Smooth muscle cell (in vitro differentiated cells): Measurements from ENCODE around the gene GLUD2. TPM values are rescaled to one million over a fixed set of nuclear protein-coding genes. Genes with fewer than 3 reads are reported as not detected.

Experiments
- DNase-seq: peaks from one replicate; lab custom pipeline; 2025; ENCODE audit not compliant: unreplicated experiment; lab: John Stamatoyannopoulos, UW
- H2AFZ ChIP-seq: fragments of 200-600 bp; sonication (generic); 2 replicates; pipeline ENCODE4 v1.6.0; 2016; ENCODE audit warnings: antibody characterized with exemption, low read depth, mild to moderate bottlenecking
- H3F3A ChIP-seq: fragments of 200-600 bp; sonication (generic); 2 replicates; pipeline ENCODE4 v1.6.0; 2017; ENCODE audit warnings: antibody characterized with exemption, low read depth
- H3K27ac ChIP-seq: fragments of 200-600 bp; sonication (generic); 2 replicates; pipeline ENCODE4 v1.5.1; 2016; ENCODE audit warnings: low read depth, mild to moderate bottlenecking
- H3K27me3 ChIP-seq: fragments of 200-600 bp; sonication (generic); 2 replicates; pipeline ENCODE4 v1.6.1; 2016; ENCODE audit warnings: low read depth, mild to moderate bottlenecking
- H3K36me3 ChIP-seq: fragments of 200-600 bp; sonication (generic); 2 replicates; pipeline ENCODE4 v1.5.1; 2016; ENCODE audit warnings: low read depth
- H3K4me1 ChIP-seq: fragments of 200-600 bp; sonication (generic); 2 replicates; pipeline ENCODE4 v1.5.1; 2016; ENCODE audit warnings: low read depth
- H3K4me2 ChIP-seq: fragments of 200-600 bp; sonication (generic); 2 replicates; pipeline ENCODE4 v1.6.0; 2016; ENCODE audit warnings: mild to moderate bottlenecking
- H3K4me3 ChIP-seq: fragments of 200-600 bp; sonication (generic); 2 replicates; pipeline ENCODE4 v1.5.1; 2016; ENCODE audit warnings: mild to moderate bottlenecking
- H3K79me2 ChIP-seq: fragments of 200-600 bp; sonication (generic); 2 replicates; pipeline ENCODE4 v1.6.0; 2016; ENCODE audit warnings: low read depth, mild to moderate bottlenecking
- H3K9ac ChIP-seq: fragments of 200-600 bp; sonication (generic); 2 replicates; pipeline ENCODE4 v1.6.0; 2016; ENCODE audit warnings: low read depth
- H3K9me3 ChIP-seq: fragments of 200-600 bp; sonication (generic); replicated peaks from 2 replicates; pipeline ENCODE4 v1.5.1; 2016; ENCODE audit warnings: low read depth
- H4K20me1 ChIP-seq: fragments of 200-600 bp; sonication (generic); 2 replicates; pipeline ENCODE4 v1.6.0; 2016; ENCODE audit warnings: low read depth
- CTCF ChIP-seq: fragments of 200-600 bp; sonication (generic); IDR thresholded peaks from 2 replicates; pipeline ENCODE4 v1.5.1; 2017; ENCODE audit warnings: borderline replicate concordance, mild to moderate bottlenecking, antibody characterized with exemption; ENCODE audit not compliant: insufficient read depth, poor library complexity, severe bottlenecking
- WGBS: methylation state at CpG from one replicate; pipeline ENCODE4 v1.1.7; 2016; ENCODE audit warnings: low lambda C conversion rate; 5-methylcytosine and 5-hydroxymethylcytosine counted together
- polyA plus RNA-seq: library from polyadenylated mRNA; unstranded; fragments of >200 nt; fragmentation: Nextera tagmentation; extraction: Ambion mirVana; gene quantifications from 2 replicates; pipeline ENCODE4 v1.2.1, GENCODE V29; 2016
- total RNA-seq: library from RNA; depleted of rRNA; stranded (reverse); fragments of >200 nt; gene quantifications from 2 replicates; pipeline ENCODE4 v1.2.3, GENCODE V29; 2014

Gene GLUD2
- total and polyA plus RNA-seq, 2 experiments from 2014 or later = 0.13 to 2.2 TPM

DNA sequence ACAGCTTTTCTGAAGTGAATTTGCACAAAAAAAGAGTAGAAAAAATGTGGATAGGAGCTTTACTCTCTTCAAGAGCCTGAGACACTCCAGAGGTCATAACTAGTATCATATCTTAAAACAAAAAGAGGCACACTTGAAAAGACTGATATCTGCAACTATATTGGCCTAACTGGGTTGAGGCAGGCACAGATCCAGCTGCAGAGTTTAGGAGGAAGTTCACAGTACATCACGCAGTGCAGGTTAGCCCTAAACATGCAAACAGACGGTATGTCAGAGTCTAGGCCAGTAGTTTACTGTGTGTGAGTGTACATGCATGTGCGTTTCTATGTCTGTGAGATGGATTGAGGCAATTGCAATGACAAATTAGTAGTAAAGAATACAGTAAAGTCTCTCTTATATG, 37.6 kb upstream of the GLUD2 start:
- TF ChIP-seq CTCF = no peak
- Histone ChIP-seq H3K27ac (no peak overlapping the region), H3K4me1 (no peaks in the 10 kb centered on the region), H3K36me3 (no peaks in the 10 kb centered on the region), H3K9ac (no peak overlapping the region), H3K4me3 (no peak overlapping the region), H2AFZ (no peak overlapping the region), H3K4me2 (no peak overlapping the region), H3F3A (no peaks in the 10 kb centered on the region), H4K20me1 (no peaks in the 10 kb centered on the region), H3K27me3 (no peaks in the 10 kb centered on the region), H3K79me2 (no peaks in the 10 kb centered on the region), H3K9me3 (peaks cover 3% of the 10 kb centered on the region)
- WGBS = 69% methylated on average over 3 of the region's 3 CpGs
- no peak for DNase-seq

DNA sequence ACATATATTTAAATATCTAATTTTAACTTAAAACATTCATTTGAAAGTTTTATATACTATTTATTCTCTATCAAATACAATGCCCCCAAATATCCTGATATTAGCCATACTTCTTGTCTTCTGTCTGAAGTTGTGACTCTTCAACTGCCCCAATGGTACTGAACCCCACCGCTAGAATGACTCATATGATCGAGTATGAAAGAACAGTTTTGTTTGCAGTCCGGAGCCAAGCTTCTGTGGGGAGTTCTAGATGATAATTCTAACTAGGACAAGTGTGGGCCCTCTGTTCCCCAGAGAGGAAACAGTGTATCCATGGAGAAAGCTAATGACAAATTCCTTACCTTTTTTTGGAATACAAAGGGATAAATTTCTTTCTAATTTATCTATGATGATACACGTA, 37.2 kb upstream of the GLUD2 start:
- Histone ChIP-seq H3K4me2 (no peak overlapping the region), H3K27ac (no peak overlapping the region), H3K27me3 (no peaks in the 10 kb centered on the region), H3K9me3 (peaks cover 3% of the 10 kb centered on the region), H3K79me2 (no peaks in the 10 kb centered on the region), H4K20me1 (no peaks in the 10 kb centered on the region), H3K4me3 (no peak overlapping the region), H3K9ac (no peak overlapping the region), H3F3A (no peaks in the 10 kb centered on the region), H3K4me1 (no peaks in the 10 kb centered on the region), H3K36me3 (no peaks in the 10 kb centered on the region), H2AFZ (no peak overlapping the region)
- no peak for TF ChIP-seq CTCF
- 80% methylated on average over 4 of the region's 4 CpGs for WGBS
- DNase-seq = no peak

DNA sequence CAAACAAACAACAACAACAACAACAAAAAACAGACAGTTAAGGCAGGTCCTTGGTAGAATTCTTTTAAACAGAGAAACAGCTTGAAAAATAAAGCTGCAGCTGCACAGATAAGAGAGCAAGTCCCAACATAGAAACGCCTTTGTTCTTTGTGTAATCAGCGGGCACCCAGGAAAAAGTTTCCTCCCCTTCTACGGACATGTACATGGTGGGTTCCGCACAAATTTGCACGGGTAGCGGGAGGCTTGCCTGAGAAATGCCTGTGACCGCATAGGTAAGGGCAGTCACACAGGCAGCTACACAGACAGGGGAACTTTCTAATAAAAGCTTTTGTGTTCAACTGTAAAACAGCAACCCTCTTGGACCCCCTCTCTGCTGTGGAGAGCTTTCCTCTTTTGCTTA, 36.2 kb upstream of the GLUD2 start:
- Histone ChIP-seq H3K4me3 (no peak overlapping the region), H3K27ac (no peak overlapping the region), H3K4me1 (no peaks in the 10 kb centered on the region), H2AFZ (no peak overlapping the region), H3K9me3 (no peaks in the 10 kb centered on the region), H3K27me3 (no peaks in the 10 kb centered on the region), H3K9ac (no peak overlapping the region), H3K36me3 (no peaks in the 10 kb centered on the region), H3F3A (no peaks in the 10 kb centered on the region), H3K4me2 (no peak overlapping the region), H3K79me2 (no peaks in the 10 kb centered on the region), H4K20me1 (no peaks in the 10 kb centered on the region)
- no peak for DNase-seq
- no peak for TF ChIP-seq CTCF
- WGBS = 79% methylated on average over 7 of the region's 7 CpGs

DNA sequence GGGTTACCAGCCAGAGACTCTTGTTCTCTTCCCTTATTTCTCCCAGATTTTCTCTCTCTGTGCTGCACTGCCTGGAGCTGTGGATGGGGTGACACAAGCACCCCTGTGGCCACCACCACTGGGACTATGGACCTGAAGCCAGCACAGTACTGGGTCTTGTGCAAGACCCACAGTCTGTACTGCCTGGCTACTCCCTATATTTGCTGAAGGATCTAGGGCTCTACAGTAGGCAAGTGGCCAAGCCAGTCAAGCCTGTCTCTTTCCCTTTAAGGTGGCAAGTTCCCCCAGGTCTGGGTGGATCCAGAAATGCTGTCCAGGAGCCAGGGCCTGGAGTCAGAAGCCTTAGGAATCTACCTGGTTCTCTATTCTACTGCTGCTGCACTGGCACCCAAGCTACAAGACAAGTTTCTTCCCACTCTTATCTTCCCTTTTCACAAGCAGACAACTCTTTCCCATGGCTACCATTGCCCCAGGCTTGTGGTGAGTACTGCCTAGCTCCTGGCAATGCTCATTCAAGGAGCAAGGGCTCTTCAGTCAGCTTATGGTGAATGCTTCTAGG, 33.4 kb upstream of the GLUD2 start:
- Histone ChIP-seq H3K9ac (no peak overlapping the region), H2AFZ (no peak overlapping the region), H3F3A (no peaks in the 10 kb centered on the region), H3K27me3 (no peaks in the 10 kb centered on the region), H3K36me3 (no peaks in the 10 kb centered on the region), H3K27ac (no peak overlapping the region), H3K4me3 (no peak overlapping the region), H4K20me1 (no peaks in the 10 kb centered on the region), H3K9me3 (no peaks in the 10 kb centered on the region), H3K79me2 (no peaks in the 10 kb centered on the region), H3K4me2 (no peak overlapping the region), H3K4me1 (no peaks in the 10 kb centered on the region)
- no peak for TF ChIP-seq CTCF
- no peak for DNase-seq
